Effector memory CD8-positive, alpha-beta T cell (primary cell): Measurements from ENCODE around the gene STRN3.
A peak's percentile ranks its signal among the peaks of the same experiment; 100 is the strongest.
"Not testable (repeated sequence)": the region's sequence is repeated elsewhere in the genome, so short reads cannot be mapped to it uniquely, and the experiment has no call there.

ENCODE experiments used
- ATAC-seq: fragments of 150-1000 bp; cut with Tn5 transposase; replicated peaks from 2 replicates; pipeline ENCODE4 v1.10.0; 2021; ENCODE audit warnings: mild to moderate bottlenecking, moderate library complexity
- DNase-seq, 3 experiments: peaks; one replicate each; pipeline ENCODE4 v3.0.0; 2021
- H3K27ac Mint-ChIP-seq, 2 donors: one replicate each; pipeline ENCODE4 v1.8.0; 2022; ENCODE audit warnings: mild to moderate bottlenecking in 2 of 2, mixed read lengths in 2 of 2, moderate library complexity in 2 of 2
- H3K27me3 Mint-ChIP-seq, 2 donors: one replicate each; pipeline ENCODE4 v1.8.0; 2022; ENCODE audit warnings: mixed read lengths in 2 of 2
- H3K36me3 Mint-ChIP-seq: one replicate; pipeline ENCODE4 v1.8.0; 2022; ENCODE audit warnings: mild to moderate bottlenecking, moderate library complexity, mixed read lengths; ENCODE audit not compliant: insufficient read depth
- H3K4me1 Mint-ChIP-seq, 2 donors: one replicate each; pipeline ENCODE4 v1.8.0; 2022; ENCODE audit warnings: low read depth in 2 of 2, mixed read lengths in 2 of 2
- H3K4me3 Mint-ChIP-seq, 2 donors: one replicate each; pipeline ENCODE4 v1.8.0; 2022; ENCODE audit warnings: mild to moderate bottlenecking in 2 of 2, mixed read lengths in 2 of 2, moderate library complexity in 2 of 2
- H3K9me3 Mint-ChIP-seq, 2 donors: one replicate each; pipeline ENCODE4 v1.8.0; 2022; ENCODE audit warnings: mixed read lengths in 2 of 2

Gene STRN3

DNA sequence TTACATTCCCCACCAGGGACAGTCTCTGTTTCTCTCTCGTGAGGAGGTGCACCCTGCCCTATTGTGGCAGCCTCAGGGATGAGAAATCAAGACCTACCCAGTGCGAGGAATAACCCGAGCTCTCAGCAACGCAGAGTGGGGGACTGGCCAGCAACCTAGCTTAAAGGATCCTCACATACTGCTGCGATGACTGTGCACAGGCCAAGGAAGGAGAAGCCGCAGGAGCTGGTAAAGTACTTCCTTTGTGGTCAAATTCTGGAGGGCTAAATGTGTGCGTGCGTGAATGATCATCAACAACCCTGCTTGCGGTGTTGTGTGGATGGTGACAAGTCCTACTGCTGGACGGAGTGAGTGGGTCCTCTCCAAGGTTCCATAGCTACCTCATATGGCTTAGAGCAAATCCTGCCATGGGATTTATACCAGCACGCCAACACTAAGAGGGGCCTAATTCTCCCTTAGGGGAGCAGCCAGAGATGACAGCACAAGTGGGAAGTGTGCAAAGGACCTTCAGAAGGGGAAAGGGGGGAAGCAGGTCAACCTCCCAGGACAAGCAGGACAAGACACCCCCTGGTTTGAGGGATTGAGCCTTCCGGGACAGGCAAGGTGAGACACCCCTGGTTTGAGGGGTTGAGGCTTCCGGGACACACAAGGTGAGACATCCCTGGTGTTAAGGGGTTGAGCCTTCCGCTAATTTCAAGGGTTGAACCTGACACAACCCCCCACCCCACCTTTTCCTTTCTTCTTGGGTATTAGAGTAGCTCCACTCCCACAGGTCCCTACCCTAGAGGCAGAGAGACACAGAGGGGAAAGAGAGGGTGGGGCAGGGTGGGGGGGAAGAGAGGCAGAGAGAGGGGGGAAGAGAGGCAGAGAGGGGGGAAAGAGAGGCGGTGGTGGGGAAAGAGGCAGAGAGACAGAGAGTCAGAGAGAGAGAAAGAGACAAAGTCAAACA lies 59.5 kb downstream of the STRN3 start:
- Mint-ChIP-seq H3K4me3 (no peak overlapping the region), H3K4me1 (peaks cover 27 to 49% of the 10 kb centered on the region in 2 donors), H3K9me3 (peaks cover 0 to 3% of the 10 kb centered on the region in 2 donors), H3K36me3 (peaks cover 18% of the 10 kb centered on the region), H3K27ac (no peak overlapping the region), H3K27me3 (no peaks in the 10 kb centered on the region)
- DNase-seq (no peak), ATAC-seq (no peak)

DNA sequence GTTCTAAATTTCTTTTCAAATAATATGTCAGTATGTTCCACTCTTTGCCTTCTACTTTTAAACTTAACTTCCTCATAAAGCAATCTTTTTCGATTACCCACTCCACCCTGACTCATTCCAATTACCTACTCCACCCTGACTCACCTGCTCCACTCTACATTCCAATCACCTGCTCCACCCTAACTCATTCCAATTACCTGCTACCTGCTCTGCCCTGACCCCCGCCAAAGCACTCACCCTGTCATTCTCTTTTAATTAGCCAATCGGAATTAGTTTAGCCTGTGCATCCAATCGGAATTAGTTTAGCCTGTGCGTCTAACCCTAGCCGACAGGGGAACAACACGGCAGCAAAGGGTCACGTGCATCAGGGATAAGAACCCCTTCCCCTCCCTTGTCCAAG lies 60.3 kb downstream of the STRN3 start:
- H3K27me3 Mint-ChIP-seq, H3K27ac Mint-ChIP-seq, ATAC-seq, DNase-seq, H3K9me3 Mint-ChIP-seq, H3K4me3 Mint-ChIP-seq: not testable (repeated sequence)
- H3K4me1 Mint-ChIP-seq = peaks cover 23 to 44% of the 10 kb centered on the region in 2 donors
- H3K36me3 Mint-ChIP-seq = peaks cover 15% of the 10 kb centered on the region

DNA sequence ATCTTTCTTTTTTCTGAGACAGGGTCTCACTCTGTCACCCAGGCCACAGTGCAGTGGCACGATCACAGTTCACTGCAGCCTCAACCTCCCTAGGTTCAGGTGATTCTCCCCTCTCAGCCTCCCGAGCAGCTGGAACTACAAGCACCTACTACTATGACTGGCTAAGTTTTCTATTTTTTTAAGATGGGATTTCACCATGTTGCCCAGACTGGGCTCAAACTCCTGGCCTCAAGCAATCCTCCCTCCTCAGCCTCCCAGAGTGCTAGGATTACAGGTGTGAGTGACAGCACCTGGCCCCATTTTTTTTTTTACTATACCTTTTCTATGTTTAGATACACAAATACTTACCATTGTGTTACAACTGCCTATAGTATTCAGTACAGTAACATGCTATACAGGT lies 63.6 kb downstream of the STRN3 start:
- not testable (repeated sequence) for H3K4me3 Mint-ChIP-seq, H3K36me3 Mint-ChIP-seq, H3K27me3 Mint-ChIP-seq, ATAC-seq, H3K9me3 Mint-ChIP-seq, DNase-seq
- Mint-ChIP-seq H3K27ac (peak overlapping the region in 1 of 2 donors; percentile 19), H3K4me1 (peaks cover 17 to 50% of the 10 kb centered on the region in 2 donors)

DNA sequence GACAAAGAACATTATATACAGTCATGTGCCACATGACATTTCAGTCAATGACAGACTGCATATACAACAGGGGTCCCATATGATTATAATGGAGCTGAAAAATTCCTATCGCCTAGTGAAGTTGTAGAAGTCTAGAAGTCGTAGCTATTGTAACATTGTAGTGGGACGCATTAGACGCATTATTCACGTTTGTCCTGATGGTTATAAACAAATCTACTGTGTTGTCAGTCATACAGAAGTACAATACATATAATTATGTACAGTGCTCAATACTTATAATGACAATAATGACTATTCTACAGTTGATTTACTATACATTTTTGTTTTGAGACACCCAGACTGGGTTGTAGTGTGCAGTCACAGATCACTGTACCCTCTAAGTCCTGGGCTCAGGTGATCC lies 64.8 kb downstream of the STRN3 start:
- ATAC-seq (no peak), DNase-seq (no peak)
- Mint-ChIP-seq H3K4me1 (peaks cover 18 to 52% of the 10 kb centered on the region in 2 donors), H3K9me3 (peaks cover 0 to 3% of the 10 kb centered on the region in 2 donors), H3K4me3 (no peak overlapping the region), H3K27ac (no peak overlapping the region), H3K27me3 (no peaks in the 10 kb centered on the region), H3K36me3 (peaks cover 8% of the 10 kb centered on the region)

DNA sequence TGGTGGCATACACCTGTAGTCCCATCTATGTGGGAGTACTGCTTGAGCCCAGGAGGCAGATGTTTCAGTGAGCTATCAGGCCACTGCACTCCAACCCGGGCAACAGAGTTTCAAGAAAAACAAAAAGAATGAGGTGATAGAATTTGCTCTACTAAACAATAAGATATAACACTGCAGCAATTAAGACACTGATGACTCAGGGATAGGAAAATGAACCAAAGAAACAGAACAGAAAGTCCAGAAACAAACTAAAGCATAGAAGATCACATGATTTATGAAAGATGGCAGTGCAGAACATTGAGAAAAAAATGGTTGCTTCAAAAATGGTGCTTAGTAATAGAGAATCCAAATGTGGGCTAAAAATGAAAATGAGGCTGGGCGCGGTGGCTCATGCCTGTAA lies 66.0 kb downstream of the STRN3 start:
- DNase-seq = no peak
- H3K27ac Mint-ChIP-seq = no peak overlapping the region
- no peak for ATAC-seq
- no peak overlapping the region for H3K4me3 Mint-ChIP-seq
- no peaks in the 10 kb centered on the region for H3K9me3 Mint-ChIP-seq
- H3K36me3 Mint-ChIP-seq = peaks cover 18% of the 10 kb centered on the region
- H3K4me1 Mint-ChIP-seq = peaks cover 17 to 45% of the 10 kb centered on the region in 2 donors
- no peaks in the 10 kb centered on the region for H3K27me3 Mint-ChIP-seq

DNA sequence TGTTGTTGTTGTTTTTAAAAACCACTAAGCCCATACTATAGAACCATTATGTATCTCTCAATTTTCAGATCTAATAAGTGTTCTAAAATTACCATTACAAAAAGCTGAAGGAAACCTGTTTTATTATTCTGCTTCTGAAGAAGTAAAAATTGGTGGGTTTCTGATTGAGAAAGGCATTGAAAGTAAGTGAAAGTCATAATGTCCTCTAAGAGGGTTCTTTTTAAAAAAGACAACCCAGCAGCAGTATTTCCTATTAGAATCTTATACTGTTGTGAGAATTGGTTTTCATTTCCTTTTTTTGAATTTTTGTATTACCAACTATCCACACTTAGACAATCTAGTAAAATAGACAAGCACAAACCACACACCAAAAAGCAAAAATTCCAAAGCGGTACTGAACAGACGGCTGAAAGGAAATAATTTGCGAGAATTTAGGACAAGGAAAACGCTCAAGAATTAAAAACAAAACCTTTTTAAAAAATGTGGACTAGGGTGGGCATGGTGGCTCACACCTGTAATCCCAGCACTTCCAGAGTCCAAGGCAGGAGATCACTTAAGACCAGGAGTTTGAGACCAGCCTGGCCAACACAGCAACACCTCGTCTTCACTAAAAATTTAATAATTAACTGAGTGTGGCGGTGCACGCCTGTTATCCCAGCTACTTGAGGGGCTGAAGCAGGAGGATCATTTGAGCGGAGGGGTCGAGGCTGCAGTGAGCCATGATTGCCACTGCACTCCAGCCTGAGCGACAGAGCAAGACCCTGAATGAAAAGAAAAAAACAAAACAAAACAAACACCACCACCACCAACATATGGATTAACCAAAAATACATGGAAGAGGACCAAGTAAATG lies 67.4 kb downstream of the STRN3 start:
- peak overlapping the region; percentile 2 to 81 for H3K27ac Mint-ChIP-seq
- no peaks in the 10 kb centered on the region for H3K9me3 Mint-ChIP-seq
- no peak overlapping the region for H3K4me3 Mint-ChIP-seq
- DNase-seq = no peak
- no peak for ATAC-seq
- H3K36me3 Mint-ChIP-seq = peaks cover 23% of the 10 kb centered on the region
- no peaks in the 10 kb centered on the region for H3K27me3 Mint-ChIP-seq
- peaks cover 14 to 34% of the 10 kb centered on the region in 2 donors for H3K4me1 Mint-ChIP-seq

DNA sequence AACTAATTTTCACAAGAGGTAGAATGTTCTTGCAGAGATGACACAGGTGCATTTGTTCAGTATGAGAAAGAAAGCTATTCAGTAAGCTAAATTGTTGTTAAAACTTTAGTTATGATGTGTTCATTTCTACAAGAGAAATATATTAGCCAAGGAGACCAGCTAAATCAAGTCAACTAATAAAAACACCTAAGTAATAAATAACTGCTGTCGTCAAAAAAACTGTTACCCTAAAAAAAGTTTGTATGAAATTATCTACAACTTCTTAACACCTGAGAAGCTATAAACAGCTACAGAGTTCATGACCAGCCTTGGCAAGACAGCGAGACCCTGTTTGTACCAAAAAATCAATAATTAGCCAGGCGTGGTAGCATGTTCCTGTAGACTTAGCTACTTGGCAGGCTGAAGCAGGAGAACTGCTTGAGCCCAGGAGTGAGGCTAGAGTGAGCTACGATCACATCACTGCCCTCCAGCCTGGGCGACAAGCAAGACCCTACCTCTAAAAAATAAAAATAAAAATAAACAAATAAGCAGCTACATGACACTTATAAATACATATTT lies 68.3 kb downstream of the STRN3 start:
- Mint-ChIP-seq H3K27me3 (no peaks in the 10 kb centered on the region), H3K9me3 (no peaks in the 10 kb centered on the region), H3K4me3 (no peak overlapping the region), H3K4me1 (peaks cover 12 to 27% of the 10 kb centered on the region in 2 donors), H3K36me3 (peaks cover 18% of the 10 kb centered on the region), H3K27ac (no peak overlapping the region)
- no peak for ATAC-seq
- no peak for DNase-seq

DNA sequence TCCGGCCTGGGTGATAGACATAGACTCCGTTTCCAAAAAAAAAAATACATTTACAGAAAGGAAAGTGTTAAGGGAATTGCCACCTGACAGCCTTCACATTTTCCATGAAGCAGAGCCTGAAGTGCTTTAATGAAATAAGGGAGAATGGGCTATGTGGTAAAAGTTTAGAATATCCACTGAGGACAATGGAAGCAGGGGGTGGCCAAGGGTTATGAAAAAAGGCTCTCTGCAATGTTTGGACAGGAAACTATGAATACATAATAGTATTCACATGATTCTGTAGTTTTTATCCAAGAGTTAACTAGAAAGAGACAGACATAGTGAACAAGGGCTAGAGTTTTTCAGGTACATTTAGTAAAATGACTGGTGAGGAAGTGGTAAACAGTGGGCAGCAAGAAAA lies 76.5 kb downstream of the STRN3 start:
- no peaks in the 10 kb centered on the region for H3K27me3 Mint-ChIP-seq
- DNase-seq = no peak
- no peak overlapping the region for H3K4me3 Mint-ChIP-seq
- H3K4me1 Mint-ChIP-seq = peaks cover 0 to 4% of the 10 kb centered on the region in 2 donors
- peaks cover 53% of the 10 kb centered on the region for H3K36me3 Mint-ChIP-seq
- no peak for ATAC-seq
- H3K27ac Mint-ChIP-seq = peak overlapping the region in 1 of 2 donors; percentile 18
- H3K9me3 Mint-ChIP-seq = no peaks in the 10 kb centered on the region

DNA sequence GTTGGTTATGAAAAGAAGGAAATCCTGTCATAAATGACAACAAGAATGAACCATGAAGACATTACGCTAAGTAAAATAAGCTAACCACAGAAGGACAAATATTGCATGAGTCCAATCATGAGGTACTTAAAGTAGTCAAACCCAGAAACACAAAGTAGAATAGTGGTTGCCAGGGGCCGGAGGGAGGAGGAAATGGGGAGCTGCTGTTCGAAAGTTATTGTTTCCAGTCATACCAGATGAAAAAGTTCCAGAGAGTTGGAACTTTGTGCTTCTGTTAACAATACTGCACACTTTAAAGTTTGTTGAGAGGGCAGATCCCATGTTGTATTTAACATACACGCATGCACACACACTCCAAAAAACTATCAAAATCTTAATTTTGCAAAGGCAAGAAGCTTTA lies 82.5 kb downstream of the STRN3 start:
- Mint-ChIP-seq H3K9me3 (no peaks in the 10 kb centered on the region), H3K36me3 (peaks cover 28% of the 10 kb centered on the region), H3K27ac (no peak overlapping the region)

DNA sequence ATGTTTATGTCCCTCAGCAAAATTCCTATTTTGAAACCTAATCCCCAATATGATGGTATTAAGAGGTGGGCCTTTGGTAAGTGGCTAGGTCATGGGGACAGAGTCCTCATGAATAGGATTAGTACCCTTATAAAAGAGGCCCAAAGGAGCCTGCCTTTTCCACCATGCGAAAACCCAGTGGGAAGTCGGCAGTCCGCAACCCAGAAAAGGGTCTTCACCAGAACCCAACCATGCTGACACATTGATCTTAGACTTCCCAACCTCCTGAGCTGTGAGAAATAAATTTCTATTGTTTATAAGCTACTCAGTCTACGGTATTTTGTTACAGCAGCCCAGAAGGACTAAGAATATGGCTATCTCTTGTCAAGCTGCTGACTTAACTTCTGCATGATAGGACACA lies 85.3 kb downstream of the STRN3 start:
- no peak for DNase-seq
- H3K4me1 Mint-ChIP-seq = peaks cover 2 to 27% of the 10 kb centered on the region in 2 donors
- H3K36me3 Mint-ChIP-seq = peaks cover 16% of the 10 kb centered on the region
- H3K4me3 Mint-ChIP-seq = no peak overlapping the region
- no peaks in the 10 kb centered on the region for H3K27me3 Mint-ChIP-seq
- H3K27ac Mint-ChIP-seq = peak overlapping the region in 1 of 2 donors; percentile 62
- no peaks in the 10 kb centered on the region for H3K9me3 Mint-ChIP-seq
- no peak for ATAC-seq

More for the DNA sequence above, 82.5 kb downstream of the STRN3 start:
- DNase-seq (no peak), ATAC-seq (no peak)
- H3K27me3 Mint-ChIP-seq = no peaks in the 10 kb centered on the region
- no peak overlapping the region for H3K4me3 Mint-ChIP-seq
- H3K4me1 Mint-ChIP-seq = peaks cover 2 to 27% of the 10 kb centered on the region in 2 donors

DNA sequence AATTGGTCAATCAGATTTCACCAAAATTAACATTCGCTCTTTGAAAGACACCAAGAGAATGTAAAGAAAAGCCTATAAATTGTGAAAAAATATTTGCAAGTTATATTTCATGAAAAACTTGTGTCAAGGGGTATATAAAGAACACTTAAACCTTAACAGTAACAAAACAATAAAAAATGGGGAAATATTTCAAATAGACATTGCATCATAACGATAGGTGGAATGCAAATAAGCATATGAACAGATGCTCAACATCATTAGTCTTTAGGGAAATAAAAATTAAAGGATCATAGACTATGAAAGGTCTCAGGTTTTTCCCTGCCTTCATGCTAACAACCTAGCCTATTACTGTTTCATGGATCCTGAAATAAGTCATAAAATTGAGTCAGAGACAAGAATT lies 87.6 kb downstream of the STRN3 start:
- Mint-ChIP-seq H3K36me3 (peaks cover 24% of the 10 kb centered on the region), H3K4me1 (peaks cover 1 to 24% of the 10 kb centered on the region in 2 donors), H3K27ac (peak overlapping the region in 1 of 2 donors; percentile 62), H3K9me3 (no peaks in the 10 kb centered on the region), H3K27me3 (no peaks in the 10 kb centered on the region), H3K4me3 (no peak overlapping the region)
- no peak for DNase-seq
- no peak for ATAC-seq

DNA sequence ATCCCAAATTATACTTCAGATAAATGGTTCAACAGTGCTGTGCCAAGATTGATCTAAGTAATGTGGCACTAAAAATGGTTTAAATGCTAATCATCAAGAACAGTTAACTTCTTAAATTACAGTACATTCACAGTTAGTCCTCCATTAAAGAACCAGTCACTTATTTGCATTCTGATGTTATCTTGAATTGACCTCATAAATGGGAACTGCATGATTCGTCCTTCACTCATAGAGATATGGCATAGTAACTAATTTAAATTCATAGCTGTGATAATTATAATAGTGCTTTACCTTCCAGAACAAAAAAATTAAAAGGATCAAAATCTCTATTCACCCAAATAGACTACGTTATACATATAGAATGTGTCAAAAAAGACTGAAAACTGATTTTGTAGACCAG lies 90.7 kb downstream of the STRN3 start:
- ATAC-seq = no peak
- Mint-ChIP-seq H3K27ac (no peak overlapping the region), H3K9me3 (no peaks in the 10 kb centered on the region)

DNA sequence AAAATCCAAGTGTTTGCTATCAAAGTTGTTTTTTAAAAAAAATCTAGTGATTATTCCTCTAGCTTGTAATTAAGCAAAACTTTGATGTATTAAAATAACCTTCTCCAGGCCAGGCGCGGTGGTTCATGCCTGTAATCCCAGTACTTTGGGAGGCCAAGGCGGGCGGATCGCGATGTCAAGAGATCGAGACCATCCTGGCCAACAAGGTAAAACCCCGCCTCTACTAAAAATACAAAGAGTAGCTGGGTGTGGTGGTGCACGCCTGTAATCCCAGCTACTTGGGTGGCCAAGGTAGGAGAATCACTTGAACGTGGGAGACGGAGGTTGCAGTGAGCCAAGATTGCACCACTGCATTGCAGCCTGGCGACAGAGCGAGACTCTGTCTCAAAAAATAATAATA lies 92.2 kb downstream of the STRN3 start:
- H3K4me1 Mint-ChIP-seq, H3K9me3 Mint-ChIP-seq, ATAC-seq, DNase-seq, H3K27me3 Mint-ChIP-seq, H3K4me3 Mint-ChIP-seq, H3K27ac Mint-ChIP-seq: not testable (repeated sequence)
- H3K36me3 Mint-ChIP-seq = peaks cover 46% of the 10 kb centered on the region

More for the DNA sequence above, 90.7 kb downstream of the STRN3 start:
- peaks cover 46% of the 10 kb centered on the region for H3K36me3 Mint-ChIP-seq
- no peak for DNase-seq
- no peak overlapping the region for H3K4me3 Mint-ChIP-seq
- no peaks in the 10 kb centered on the region for H3K27me3 Mint-ChIP-seq
- H3K4me1 Mint-ChIP-seq = peaks cover 0 to 8% of the 10 kb centered on the region in 2 donors
